Right lung (tissue), 5 donors: ENCODE measurements around the gene RANBP1. TPM values are rescaled to one million over a fixed set of nuclear protein-coding genes. Genes with fewer than 3 reads are reported as not detected.
"Not testable (repeated sequence)": the region's sequence is repeated elsewhere in the genome, so short reads cannot be mapped to it uniquely, and the experiment has no call there.

Experiments used
- DNase-seq, 2 donors: peaks; one replicate each; pipeline ENCODE4 v3.0.0-alpha.2; 2013
- polyA plus RNA-seq, 5 donors: library from polyadenylated mRNA; unstranded; fragments of 120-200 nt; gene quantifications; one replicate each; pipeline versions ENCODE4 v1.2.1 to v1.2.3, GENCODE V29; 2013; ENCODE audit warnings: inconsistent platforms in 1 of 5, low replicate concordance in 1 of 5; ENCODE audit not compliant: insufficient read length in 5 of 5, insufficient read depth in 1 of 5

RANBP1 gene
- polyA plus RNA-seq, 5 donors = 140 to 189 (median 161) TPM

DNA sequence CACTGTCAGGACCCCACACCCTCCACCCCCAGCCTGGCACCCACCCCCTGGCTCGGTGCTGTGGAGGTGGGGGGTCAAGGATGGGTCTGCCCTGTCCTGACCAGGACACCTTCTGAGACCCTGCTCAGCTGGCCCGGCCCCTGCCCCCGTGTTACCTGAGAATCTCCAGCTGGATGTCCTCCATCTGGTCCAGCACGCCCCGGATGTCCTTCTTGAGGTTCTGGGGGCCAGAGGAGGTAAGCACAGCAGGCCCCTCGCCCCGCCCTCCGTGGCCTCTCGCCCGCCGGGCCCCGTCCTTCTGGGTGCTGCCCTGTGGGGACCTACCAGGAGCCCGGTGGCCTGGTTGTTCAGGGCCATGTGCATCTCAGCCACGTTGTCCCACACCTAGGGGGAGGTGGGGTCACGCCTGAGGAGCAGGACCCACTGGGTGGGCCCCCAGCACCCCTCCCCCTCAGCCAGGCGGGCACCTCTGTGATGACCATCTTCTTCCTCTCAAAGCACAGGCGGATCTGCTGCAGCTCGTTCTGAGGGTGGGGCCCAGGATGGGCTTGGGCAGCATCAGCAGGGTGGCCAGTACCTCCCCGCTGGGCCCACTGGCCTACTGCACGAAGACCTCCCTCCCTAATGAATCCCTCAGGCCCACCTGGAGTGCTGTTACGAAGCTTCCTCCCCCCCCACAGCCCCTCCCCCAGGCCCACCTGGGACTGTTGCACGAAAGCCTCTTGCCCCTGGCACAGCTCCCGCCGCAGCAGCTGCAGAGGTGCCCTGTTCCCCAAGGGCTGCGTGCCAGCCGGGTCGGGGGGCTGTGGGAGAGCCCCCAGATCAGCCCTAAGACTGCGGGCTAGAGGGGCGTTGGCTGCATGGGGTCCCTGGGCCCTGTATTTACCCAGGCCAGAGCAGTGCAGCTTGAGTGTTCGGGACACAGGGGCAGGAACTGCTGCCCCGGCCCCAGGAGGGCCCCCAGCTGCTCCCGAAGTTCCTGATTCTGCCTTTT is 33.6 kb downstream of the RANBP1 start:
- DNase-seq = no peak

DNA sequence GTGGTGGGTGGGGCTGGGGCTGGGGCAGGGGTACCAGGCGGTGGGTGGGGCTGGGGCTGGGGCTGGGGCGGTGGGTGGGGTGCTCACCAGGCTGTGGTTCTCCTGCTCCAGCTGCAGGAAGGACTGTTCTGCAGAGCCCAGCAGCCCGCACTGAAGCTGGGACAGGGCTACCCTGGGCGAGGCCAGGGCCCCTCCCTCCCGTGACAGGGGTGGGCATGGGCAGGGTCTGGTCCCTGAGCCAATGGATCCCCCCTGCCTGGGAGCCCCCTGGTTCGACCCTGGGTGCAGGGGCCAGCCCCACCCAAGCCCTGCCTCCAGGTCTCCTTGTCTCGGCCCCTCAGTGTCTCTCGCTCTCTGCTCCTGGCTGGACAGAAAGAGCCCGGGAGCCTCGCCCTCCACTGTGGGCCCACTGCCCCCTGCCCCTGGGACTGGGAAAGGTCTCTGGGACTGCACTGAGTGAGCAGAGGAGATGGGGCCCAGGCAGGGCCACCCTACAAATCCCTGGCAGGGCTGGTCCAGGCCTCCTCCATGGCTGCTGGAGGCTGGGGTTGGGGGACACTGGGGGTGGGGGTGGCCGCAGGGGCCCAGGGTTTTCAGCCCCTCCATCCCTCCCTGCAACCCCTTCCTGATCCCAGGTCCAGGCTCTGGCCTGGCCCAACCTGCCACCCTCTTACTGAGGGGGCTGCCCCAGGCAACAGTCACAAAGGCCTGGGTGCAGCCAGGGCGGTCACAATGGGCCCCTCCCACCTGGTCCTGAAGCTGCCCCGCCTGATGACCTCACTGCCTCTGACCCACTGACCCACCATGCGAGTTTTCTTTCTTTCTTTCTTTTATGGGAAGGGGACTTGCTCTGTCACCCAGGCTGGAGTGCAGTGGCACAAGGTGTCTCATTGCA is 34.7 kb downstream of the RANBP1 start, which contains the start of gene CCDC188:
TSS of gene CCDC188 (minus strand) at position 675 of the 895 bp plus-strand sequence. CDS start at position 606, 69 bp downstream.
- DNase-seq = no peak

DNA sequence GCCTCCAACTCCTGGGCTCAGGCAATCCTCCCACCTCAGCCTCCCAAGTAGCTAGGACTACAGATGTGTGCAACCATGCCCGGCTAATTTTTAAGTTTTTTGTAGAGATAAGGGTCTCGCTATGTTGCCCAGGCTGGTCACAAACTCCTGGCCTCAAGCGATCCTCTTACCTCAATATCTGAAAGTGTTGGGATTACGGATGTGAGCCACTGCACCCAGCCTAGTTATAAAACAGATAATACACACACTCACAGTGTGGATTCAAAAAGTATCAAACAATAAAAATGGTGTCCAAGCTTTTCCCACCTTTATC is 35.3 kb downstream of the RANBP1 start:
- no peak for DNase-seq

DNA sequence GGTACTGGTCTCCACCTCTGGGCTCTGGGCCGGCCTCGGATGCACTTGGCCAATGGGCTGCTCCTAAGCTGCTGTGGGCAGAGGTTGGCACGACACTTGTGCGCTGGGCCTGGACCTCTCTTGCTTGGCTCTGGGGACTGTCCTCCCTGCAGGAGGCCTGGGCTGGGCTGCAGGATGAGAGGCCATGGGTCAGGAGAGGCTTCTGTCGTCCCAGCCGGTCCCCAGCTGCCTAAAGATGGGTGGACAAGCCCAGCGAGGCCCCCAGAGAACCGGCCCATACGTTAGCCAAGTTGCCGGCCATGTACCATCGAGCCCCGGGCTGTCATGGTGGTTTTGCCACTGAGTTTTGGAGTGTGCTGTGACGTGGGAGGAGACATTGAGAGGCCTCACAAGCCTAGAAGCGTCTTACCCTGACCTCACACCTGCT is 36.6 kb downstream of the RANBP1 start:
- no peak for DNase-seq

DNA sequence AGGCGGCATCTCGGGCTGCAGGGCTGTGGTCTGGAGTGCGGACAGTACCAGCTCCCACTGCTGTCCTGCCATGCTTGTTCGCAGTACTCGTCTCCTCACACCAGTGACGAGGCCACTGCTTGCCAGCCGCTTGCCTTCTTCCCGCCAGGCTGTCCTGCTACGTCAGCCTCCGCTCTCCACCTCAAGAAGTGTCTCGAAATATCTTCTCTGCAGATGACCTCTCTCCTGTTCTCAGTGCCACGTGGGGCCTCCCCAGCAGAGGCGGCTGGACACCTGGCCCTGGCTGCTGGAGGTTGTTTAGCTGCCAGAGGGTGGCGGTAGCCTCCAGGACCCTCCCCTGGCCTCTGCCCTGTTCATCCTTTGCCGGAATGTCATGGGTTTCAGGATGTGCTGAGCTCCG is 38.0 kb downstream of the RANBP1 start:
- no peak for DNase-seq

DNA sequence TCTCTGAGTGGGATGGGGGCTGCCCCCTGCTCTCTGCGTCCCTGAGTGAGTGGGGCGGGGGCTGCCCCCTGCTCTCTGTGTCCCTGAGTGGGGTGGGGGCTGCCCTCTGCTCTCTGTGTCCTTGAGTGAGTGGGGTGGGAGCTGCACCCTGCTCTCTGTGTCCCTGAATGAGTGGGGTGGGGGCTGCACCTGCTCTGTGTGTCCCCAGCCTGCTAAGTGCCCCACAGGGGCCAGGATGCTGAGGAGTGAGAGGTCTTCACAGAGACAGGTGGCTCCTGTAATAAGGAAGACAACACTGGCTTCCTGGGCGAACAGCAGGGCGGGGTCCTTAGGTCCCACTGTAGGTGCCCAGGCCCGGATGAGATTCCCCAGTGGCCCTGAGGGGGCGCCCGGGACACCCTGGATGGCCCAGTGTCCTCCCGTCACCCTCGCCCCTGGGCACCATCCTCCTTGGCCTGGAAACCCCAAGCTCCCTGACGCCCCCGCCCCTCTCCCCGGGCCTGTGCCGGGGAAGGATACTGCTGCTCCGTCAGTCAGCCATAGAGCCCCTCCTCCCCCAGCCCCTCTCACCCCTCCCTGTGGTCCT is 38.8 kb downstream of the RANBP1 start:
- DNase-seq = no peak

DNA sequence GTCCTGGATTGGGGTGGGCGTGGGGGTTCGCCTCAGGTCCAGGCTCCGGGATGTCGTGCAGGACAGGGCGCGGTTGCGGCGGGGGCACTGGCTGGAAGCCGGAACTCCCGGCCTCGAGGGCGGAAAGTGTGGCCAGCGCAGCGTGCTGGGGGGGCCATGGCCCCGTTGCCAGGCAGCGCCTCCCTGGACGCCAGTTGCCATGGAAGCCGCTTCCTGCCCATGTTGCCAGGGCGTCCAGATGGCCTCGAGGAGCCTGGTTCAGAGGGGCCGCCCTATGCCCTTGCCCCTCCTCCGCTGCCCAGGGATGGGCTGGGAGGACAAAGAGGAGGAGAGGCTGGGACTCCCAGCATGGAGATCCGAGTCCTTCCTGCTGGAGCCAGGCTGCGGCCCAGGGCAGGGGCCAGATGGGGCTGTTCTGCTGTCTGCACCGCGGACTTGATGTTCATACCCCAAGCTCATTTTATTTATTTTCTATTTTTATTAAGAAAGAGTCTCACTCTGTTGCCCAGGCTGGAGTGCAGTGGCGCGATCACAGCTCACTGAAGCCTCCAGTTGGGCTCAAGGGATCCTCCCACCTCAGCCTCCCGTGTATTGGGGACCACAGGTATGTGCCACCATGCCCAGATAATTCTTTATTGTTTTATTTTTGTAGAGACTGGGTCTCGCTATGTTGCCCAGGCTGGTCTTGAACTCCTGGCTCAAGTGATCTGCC is 39.6 kb downstream of the RANBP1 start:
- DNase-seq = no peak

DNA sequence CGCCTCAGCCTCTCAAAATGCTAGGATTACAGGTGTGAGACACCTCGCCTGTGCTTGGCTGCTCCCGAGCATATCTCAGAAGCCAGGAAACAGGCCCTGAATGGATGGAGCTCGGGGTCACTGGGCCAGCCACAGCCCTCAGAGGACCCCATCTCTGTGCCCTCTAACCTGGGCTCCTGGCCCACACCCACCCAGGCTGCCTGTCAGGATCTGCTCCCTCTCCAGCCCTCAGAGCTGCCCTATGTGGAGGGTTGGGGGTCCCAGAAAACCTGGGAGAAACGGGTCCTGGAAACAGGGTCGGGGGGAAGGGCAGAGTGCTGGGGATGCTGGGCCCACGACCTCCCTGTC is 40.1 kb downstream of the RANBP1 start:
- DNase-seq = no peak

DNA sequence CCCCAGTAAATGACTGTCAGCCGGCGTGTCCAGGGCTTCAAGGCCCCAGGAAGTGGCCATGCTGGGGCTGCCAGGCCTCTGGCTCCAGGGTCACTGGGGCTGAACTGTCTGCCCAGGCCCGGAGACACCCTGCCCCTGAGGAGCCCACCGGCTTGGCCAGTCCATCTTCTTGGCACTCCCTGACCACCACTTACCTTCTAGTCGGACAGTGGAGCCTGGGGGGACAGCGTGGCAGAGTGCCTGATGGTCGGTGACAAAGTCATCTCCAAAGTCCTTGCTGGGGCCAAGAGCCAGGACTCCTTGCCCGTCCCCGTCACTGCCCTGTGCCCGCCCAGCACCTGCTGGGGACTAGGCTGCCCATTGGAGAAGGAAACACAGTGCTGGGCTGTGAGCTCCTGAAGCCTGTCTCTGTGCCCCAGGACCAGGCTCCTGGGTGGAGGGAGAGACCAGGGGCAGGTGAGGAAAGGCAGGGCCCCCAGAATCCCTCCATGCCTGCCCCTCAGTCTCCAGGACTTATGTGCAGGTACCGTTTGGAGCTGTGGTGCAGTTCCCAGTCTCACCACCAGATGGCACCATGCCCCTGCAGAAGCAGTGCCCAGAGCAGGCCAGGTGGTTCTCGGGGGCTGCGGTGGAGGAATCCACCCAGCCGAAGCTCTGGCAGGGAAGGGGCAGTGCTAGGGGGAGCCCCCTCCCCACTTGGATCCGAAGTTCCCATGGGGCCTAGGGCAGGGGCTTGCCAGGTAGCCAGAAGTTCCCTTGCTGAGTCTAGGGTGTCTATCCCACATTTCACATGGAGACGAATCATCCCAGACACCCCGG is 40.9 kb downstream of the RANBP1 start:
- peak; percentile 62 to 82 for DNase-seq

DNA sequence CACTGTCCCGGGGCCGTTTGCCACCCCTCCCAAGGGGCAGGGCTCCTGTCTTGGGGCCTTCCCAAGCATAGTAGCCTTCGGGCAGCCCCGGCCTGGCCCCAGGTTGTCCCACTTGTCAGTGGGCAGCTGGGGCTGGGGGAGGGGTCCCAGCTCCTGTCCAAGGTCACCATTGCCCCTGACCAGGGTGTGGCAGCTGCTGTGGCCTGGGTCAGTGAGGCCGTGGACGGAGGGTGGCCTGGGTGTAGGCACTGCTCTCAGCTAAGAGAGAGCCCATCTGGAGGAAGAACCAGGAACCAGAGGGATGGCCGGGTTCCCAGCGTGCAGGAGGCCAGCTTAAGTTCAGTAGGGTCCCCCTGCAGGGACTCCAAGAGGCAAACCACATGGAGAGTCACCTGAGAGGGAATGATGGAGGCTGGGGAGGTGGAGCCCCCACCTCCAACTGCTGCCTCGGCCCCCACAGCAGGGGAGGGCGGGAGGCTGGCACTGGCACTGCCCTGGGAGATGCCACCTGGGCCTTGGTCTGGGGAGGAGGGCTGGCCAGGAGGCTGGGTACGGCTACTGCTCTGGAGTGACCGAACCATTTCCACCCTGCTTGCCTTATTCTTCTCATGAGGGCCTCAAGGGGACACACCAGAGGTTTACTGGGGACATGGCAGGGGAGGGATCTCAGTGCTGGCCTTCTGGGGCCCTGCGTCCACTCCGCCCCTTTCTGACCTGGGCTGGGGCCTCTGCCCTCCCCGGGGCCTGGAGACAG is 41.7 kb downstream of the RANBP1 start:
- no peak for DNase-seq

DNA sequence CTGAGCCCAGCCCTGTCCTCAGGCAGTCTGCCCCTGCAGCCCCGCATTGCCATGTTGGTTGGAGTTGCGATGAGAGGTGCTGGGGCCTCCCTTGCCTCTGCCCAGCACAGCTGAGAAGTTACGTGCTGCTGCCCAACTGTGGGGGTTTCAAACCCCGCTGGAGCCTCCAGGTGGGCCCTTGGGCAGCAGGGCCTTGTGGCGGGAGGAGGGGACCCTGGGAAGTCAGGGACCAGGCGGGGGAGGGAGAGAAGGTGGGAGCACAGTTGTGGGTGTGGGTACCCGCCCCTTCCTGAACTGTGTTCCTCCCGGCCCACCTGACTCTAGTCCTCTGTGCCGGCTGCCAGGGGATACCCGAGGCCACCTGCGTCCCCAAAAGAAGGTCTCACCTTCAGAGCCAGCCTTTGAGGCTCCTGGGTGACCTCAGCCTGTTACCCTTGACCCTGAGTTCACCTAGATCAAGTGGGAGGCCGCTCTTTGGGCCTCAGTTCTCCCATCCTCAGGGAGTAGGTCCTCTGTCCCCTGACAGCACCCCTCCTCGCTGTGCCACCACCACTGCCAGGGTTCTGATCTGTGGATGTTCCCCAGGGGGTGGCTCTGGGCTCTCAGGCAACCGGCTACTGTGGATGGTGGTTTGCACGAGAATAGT is 42.6 kb downstream of the RANBP1 start:
- DNase-seq = no peak

DNA sequence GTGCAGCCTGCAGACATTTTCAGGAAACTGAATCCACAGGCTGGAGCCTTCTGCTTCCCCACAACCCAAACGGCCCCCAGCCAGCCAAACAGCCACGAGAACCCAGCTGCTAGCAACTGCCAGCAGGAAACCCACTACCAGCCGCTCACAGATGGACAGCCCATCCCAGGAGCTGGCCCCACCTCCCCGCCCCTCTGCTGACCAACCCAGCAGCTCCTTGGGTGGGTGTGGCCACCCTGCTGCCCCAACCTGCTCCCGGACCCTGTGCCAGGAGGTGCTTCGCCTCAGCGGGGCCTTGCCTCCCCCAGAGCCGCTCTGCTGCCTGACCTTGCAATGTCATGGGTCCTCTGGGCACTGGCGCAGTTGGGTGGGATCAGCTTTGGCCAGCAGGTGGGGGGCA is 43.2 kb downstream of the RANBP1 start:
- DNase-seq = no peak

DNA sequence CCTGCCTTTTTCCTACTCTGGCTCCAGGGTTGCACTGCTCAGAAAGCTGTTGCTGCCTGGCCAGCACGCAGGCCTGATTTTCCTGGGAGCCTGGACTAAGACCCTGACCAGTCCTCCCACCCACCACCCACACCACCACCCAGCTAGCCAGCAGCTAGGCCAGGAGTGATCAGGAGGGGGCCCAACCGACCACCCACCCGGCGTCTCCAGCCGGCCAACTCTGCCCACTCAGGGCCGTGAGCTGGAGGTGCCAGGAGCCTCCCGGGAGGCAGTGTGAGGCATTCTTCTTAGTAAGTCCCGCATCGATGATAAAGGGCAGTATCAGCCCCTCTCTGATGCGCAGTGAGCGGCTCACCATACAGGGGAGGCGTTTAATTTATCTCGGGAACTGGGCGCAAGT is 43.6 kb downstream of the RANBP1 start:
- DNase-seq = not testable (repeated sequence)

DNA sequence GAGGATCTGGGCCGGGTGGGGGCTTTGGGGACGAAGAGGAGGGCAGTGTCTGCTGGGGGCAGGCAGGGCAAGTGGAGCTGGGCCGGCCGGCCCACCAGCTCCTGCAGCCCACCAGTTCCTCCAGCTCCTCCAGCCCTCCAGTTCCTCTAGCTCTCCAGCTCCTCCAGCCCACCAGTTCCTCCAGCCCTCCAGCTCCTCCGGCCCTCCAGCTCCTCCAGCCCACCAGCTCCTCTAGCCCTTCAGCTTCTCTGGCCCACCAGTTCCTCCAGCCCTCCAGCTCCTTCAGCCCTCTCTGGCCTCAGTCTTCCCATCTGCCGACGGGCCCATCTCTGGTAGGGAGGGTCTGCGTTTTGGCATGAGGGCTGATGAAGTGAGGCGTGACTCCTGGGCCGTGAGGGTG is 44.1 kb downstream of the RANBP1 start:
- DNase-seq = no peak

DNA sequence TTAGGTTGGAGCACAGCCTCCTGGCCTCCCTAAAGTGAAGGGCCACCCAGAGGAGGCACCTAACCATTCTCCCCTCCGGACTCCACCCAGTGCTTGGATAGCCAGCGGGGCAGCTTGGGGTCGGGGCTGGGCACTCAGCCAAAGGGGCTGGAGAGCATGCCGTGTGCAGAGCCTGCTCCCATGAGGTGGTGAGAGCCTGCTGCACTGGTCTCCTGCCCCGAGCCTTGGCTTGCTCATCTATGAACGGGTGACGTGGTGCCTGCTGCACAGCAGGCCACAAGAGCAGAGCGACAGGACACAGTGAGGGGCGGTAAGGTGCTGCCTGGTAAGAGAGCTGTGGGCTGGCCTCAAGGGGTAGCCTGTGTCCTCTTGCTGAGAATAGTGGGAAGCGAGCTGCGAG is 49.0 kb downstream of the RANBP1 start:
- no peak for DNase-seq

DNA sequence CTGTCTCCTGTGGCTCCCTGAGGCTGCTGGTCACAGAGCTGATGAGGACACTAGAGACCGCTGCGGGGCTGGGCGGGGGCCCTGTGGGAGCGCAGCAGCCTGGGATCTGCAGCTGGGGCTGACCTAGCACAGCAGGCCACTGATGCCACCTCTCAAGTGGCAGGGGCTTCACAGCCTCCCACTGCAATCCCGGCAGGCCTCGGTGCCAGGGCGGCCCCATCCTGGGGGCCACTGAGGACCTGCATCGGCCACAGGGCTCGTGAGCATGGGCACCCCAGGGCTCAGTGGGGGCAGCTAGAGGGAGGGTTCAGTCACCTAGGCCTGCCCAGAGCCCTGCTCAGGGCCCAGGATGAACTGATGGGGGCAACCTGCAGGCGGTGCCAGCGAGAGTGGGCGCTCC is 49.5 kb downstream of the RANBP1 start:
- DNase-seq = no peak

DNA sequence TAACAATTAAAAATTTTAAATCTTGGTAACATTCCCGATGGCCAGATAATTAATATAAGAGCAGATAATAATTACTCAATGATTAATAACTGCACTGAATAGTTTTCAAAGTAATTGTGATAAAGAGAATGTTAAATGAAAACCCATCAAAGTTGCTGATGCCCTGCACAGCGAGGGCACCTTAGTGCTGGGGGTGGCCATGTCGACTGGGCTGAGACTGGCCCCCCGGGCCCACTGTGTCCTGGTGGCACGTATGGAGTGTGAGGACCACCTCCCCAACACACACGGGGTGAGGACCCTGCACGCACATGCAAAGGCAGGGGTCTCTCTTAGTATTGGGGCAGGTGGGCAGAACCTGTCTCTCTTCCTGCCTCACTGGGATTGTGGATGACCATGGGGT is 50.0 kb downstream of the RANBP1 start:
- DNase-seq = no peak

DNA sequence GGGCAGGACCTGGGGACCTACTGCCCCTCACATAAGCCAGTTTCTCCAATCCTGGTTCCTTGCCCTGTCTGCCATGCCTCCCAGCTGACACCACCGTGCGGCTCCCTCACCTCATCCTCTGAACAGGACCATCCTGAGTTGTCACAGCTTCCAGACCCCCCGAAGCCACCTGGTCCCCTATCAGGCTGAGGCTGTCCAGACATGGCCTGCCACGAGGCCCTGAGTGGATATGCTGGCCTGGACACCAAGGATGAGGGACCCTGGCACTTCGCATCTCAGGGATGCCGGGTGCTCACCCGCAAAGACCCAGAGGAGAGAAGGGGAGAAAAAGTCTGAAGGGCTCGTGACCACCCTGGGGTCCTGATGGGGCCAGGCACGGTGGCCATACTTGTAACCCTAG is 50.8 kb downstream of the RANBP1 start:
- DNase-seq = no peak

DNA sequence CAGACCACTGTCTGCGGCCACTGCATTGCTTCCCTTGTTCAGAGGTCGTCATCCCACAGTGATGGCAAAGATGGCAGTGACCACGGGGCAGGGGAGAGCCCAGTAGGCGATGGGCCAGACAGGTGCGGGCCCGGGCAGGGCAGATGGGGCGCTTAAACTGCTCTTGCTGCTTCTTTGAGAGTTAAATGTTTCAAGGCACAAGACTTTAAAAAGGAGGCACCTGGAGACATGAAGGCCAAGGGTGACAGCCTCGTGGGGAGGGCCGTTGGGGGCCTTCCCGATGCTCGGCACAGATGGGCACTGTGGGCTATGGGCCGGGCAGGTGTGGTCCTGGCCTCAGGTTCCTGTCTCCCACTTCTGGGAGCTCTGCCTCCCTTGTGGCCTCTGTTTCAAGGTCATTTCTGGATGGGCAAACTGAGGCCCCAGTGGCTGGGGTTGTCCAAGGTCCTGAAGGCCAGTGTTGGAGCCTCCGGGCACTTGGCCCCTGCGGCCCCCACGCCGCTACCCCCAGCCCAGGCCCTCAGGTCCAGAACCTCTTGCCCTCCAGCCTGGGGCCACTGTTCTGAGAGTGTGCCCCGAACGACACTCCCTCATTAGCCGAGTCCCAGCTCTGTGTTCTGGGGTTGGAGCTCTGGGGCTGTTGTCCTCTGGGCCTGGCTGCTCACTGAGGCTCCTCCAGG is 51.9 kb downstream of the RANBP1 start:
- DNase-seq = no peak
